H1 (cell line): Measurements from ENCODE around the gene PCDHA11. TPM values are rescaled to one million over a fixed set of nuclear protein-coding genes. Genes with fewer than 3 reads are reported as not detected.

ENCODE experiments used
- CTCF ChIA-PET: fragments of 300-600 bp; sonication (Branson Sonifier 250); formaldehyde crosslinking; loops from one replicate; lab custom pipeline; 2021; ENCODE audit not compliant: partially characterized antibody; lab: Charles Lee
- POLR2A ChIA-PET: fragments of 300-600 bp; sonication (Branson Sonifier 250); formaldehyde crosslinking; loops from one replicate; lab custom pipeline; 2021; ENCODE audit warnings: inconsistent platforms; ENCODE audit not compliant: partially characterized antibody; lab: Charles Lee
- DNase-seq, 2 experiments: peaks; one replicate each; pipeline versions ENCODE4 v3.0.0 to v3.0.0-alpha.2; 2010 to 2022; ENCODE audit warnings: low spot score in 2 of 2, low read depth in 1 of 2, mixed read lengths in 1 of 2
- FAIRE-seq: peaks from 2 replicates; lab custom pipeline; 2011; peaks lifted over from hg19 to GRCh38; lab: Jason Lieb, UNC
- H2AFZ ChIP-seq: 2 replicates; pipeline ENCODE4 v1.8.1; 2012; ENCODE audit warnings: low read length, inconsistent platforms
- H2AK5ac ChIP-seq: 2 replicates; pipeline ENCODE4 v1.6.1; 2013; ENCODE audit warnings: low read depth, low read length
- H2BK120ac ChIP-seq: replicated peaks from 2 replicates; pipeline ENCODE3; 2013; ENCODE audit warnings: low read depth, low read length, inconsistent platforms
- H2BK12ac ChIP-seq: 2 replicates; pipeline ENCODE4 v1.6.1; 2013; ENCODE audit warnings: low read depth, low read length
- H2BK15ac ChIP-seq: 2 replicates; pipeline ENCODE4 v1.6.1; 2013; ENCODE audit warnings: low read length
- H2BK20ac ChIP-seq: 2 replicates; pipeline ENCODE4 v1.6.1; 2013; ENCODE audit warnings: low read length
- H2BK5ac ChIP-seq: 2 replicates; pipeline ENCODE4 v1.6.1; 2013; ENCODE audit warnings: low read depth, low read length
- H3K14ac ChIP-seq: 2 replicates; pipeline ENCODE4 v1.6.1; 2013; ENCODE audit warnings: inconsistent platforms; ENCODE audit not compliant: insufficient read length
- H3K18ac ChIP-seq: 2 replicates; pipeline ENCODE4 v1.6.1; 2013; ENCODE audit warnings: low read length; ENCODE audit errors: extremely low read depth
- H3K23ac ChIP-seq: 2 replicates; pipeline ENCODE4 v1.6.1; 2013; ENCODE audit warnings: inconsistent platforms; ENCODE audit not compliant: insufficient read length
- H3K23me2 ChIP-seq: 2 replicates; pipeline ENCODE4 v1.6.1; 2013; ENCODE audit warnings: low read depth, low read length
- H3K27ac ChIP-seq: 2 replicates; pipeline ENCODE4 v1.6.1; 2011; ENCODE audit warnings: low read depth, low read length, inconsistent platforms
- H3K27me3 ChIP-seq, 4 experiments: replicated peaks in 1 of 4; 1 replicate in 1 of 4; 2 replicates in 3 of 4; pipeline versions ENCODE4 v1.6.1 to v1.8.1; 2011 to 2013; ENCODE audit warnings: low read length in 3 of 4, mild to moderate bottlenecking in 3 of 4, inconsistent platforms in 2 of 4, mixed read lengths in 2 of 4, moderate library complexity in 1 of 4; ENCODE audit not compliant: control insufficient read depth in 3 of 4, insufficient read depth in 3 of 4; ENCODE audit errors: extremely low read depth in 1 of 4
- H3K36me3 ChIP-seq, 4 experiments: 2 replicates each; pipeline versions ENCODE4 v1.6.1 to v1.8.1; 2011 to 2013; ENCODE audit warnings: mild to moderate bottlenecking in 4 of 4, low read length in 3 of 4, moderate library complexity in 2 of 4, control low read depth in 1 of 4, inconsistent platforms in 1 of 4; ENCODE audit not compliant: insufficient read depth in 4 of 4, control insufficient read depth in 2 of 4
- H3K4ac ChIP-seq: replicated peaks from 2 replicates; pipeline ENCODE3; 2013; ENCODE audit warnings: low read length, low read depth, mixed read lengths, inconsistent platforms; ENCODE audit not compliant: insufficient read length
- H3K4me1 ChIP-seq, 4 experiments: replicated peaks in 1 of 4; 1 replicate in 1 of 4; 2 replicates in 3 of 4; pipeline versions ENCODE4 v1.6.1 to v1.8.1; 2011 to 2013; ENCODE audit warnings: low read length in 3 of 4, inconsistent platforms in 2 of 4, mixed read lengths in 1 of 4; ENCODE audit not compliant: insufficient read depth in 4 of 4, control insufficient read depth in 3 of 4
- H3K4me2 ChIP-seq, 2 experiments: 2 replicates each; pipeline versions ENCODE4 v1.6.1 to v1.8.1; 2011 to 2013; ENCODE audit warnings: low read depth in 2 of 2, low read length in 2 of 2, control low read depth in 1 of 2, inconsistent platforms in 1 of 2, mild to moderate bottlenecking in 1 of 2; ENCODE audit not compliant: insufficient read depth in 1 of 2
- H3K4me3 ChIP-seq, 4 experiments: fragments of 200-600, 300-600 bp in 1 of 4; sonication (generic), shearing (Covaris generic), sonication (Bioruptor Twin) in 1 of 4; 2 replicates each; pipeline versions ENCODE4 v1.5.1 to v1.8.1; 2011 to 2016; ENCODE audit warnings: low read length in 4 of 4, low read depth in 3 of 4, control low read depth in 2 of 4, inconsistent platforms in 2 of 4, mild to moderate bottlenecking in 2 of 4, mixed read lengths in 1 of 4, moderate library complexity in 1 of 4; ENCODE audit not compliant: insufficient read depth in 2 of 4; ENCODE audit errors: extremely low read depth in 1 of 4
- H3K56ac ChIP-seq: replicated peaks from 2 replicates; pipeline ENCODE3; 2013; ENCODE audit warnings: low read depth, mild to moderate bottlenecking, mixed read lengths, low read length, inconsistent platforms; ENCODE audit not compliant: insufficient read length
- H3K79me1 ChIP-seq: 2 replicates; pipeline ENCODE4 v1.6.1; 2013; ENCODE audit warnings: low read depth, low read length, control low read depth
- H3K79me2 ChIP-seq, 2 experiments: 2 replicates each; pipeline versions ENCODE4 v1.6.1 to v1.8.1; 2012 to 2013; ENCODE audit warnings: low read length in 2 of 2, mild to moderate bottlenecking in 2 of 2, inconsistent platforms in 1 of 2; ENCODE audit not compliant: insufficient read depth in 2 of 2, control insufficient read depth in 1 of 2
- H3K9ac ChIP-seq, 4 experiments: replicated peaks in 1 of 4; 1 replicate in 1 of 4; 2 replicates in 3 of 4; pipeline versions ENCODE4 v1.6.1 to v1.8.1; 2011 to 2013; ENCODE audit warnings: low read depth in 3 of 4, low read length in 3 of 4, control low read depth in 2 of 4, mild to moderate bottlenecking in 2 of 4, moderate library complexity in 2 of 4, inconsistent platforms in 1 of 4; ENCODE audit errors: extremely low read depth in 1 of 4
- H3K9me3 ChIP-seq, 2 experiments: 2 replicates each; pipeline versions ENCODE4 v1.6.1 to v1.8.1; 2012 to 2013; ENCODE audit warnings: mild to moderate bottlenecking in 2 of 2, moderate library complexity in 2 of 2, control low read depth in 1 of 2, inconsistent platforms in 1 of 2, low read depth in 1 of 2, low read length in 1 of 2, mixed read lengths in 1 of 2; ENCODE audit not compliant: insufficient read depth in 2 of 2
- H4K20me1 ChIP-seq, 2 experiments: replicated peaks in 1 of 2; 2 replicates each; pipeline versions ENCODE3 to v1.8.1; 2011 to 2013; ENCODE audit warnings: inconsistent platforms in 2 of 2, low read length in 2 of 2, mild to moderate bottlenecking in 1 of 2; ENCODE audit not compliant: insufficient read depth in 2 of 2, control insufficient read depth in 1 of 2
- H4K5ac ChIP-seq: 2 replicates; pipeline ENCODE4 v1.6.1; 2013; ENCODE audit warnings: low read length, low read depth, mixed read lengths, inconsistent platforms; ENCODE audit not compliant: insufficient read length
- H4K8ac ChIP-seq: 2 replicates; pipeline ENCODE4 v1.8.0; 2013; ENCODE audit warnings: mild to moderate bottlenecking, moderate library complexity, low read length, inconsistent platforms; ENCODE audit not compliant: insufficient read depth; ENCODE audit errors: extremely low read depth
- H4K91ac ChIP-seq: replicated peaks from 2 replicates; pipeline ENCODE3; 2013; ENCODE audit warnings: low read length, mixed read lengths, inconsistent platforms; ENCODE audit not compliant: insufficient read length
- CEBPB ChIP-seq: IDR thresholded peaks from 2 replicates; pipeline ENCODE4 v1.6.1; 2012; ENCODE audit warnings: low read depth, low read length
- CTCF ChIP-seq, 3 experiments: IDR thresholded peaks; 1 replicate in 2 of 3; 2 replicates in 1 of 3; pipeline versions ENCODE4 v1.5.1 to v1.6.1; 2011; ENCODE audit warnings: low read length in 3 of 3, mild to moderate bottlenecking in 3 of 3, inconsistent platforms in 2 of 3, low read depth in 1 of 3, moderate library complexity in 1 of 3; ENCODE audit not compliant: insufficient read depth in 1 of 3; ENCODE audit errors: control extremely low read depth in 1 of 3
- JUN ChIP-seq: IDR thresholded peaks from 2 replicates; pipeline ENCODE4 v1.6.1; 2011; ENCODE audit warnings: low read depth, mild to moderate bottlenecking, improper control_type of control experiment, low read length
- KDM5A ChIP-seq: fragments of 200-600 bp; IDR thresholded peaks from 2 replicates; pipeline ENCODE4 v1.7.1; 2012; ENCODE audit warnings: mild to moderate bottlenecking, low read length, inconsistent platforms, mixed read lengths
- RAD21 ChIP-seq, 2 experiments: IDR thresholded peaks in 1 of 2; conservative IDR thresholded peaks in 1 of 2; 2 replicates each; pipeline ENCODE4 v1.6.1; 2011; ENCODE audit warnings: low read depth in 2 of 2, low read length in 2 of 2, improper control_type of control experiment in 1 of 2, inconsistent platforms in 1 of 2, mild to moderate bottlenecking in 1 of 2, moderate library complexity in 1 of 2
- TAF7 ChIP-seq: optimal IDR thresholded peaks from 2 replicates; pipeline ENCODE3; 2011; ENCODE audit warnings: low read depth, mild to moderate bottlenecking, inconsistent platforms, low read length, moderate library complexity, borderline replicate concordance
- WGBS, 2 experiments: shearing (Covaris generic) in 1 of 2; methylation state at CpG; one replicate each; pipeline versions ENCODE4 v1.1.6 to v1.1.7; 2013 to 2015; ENCODE audit warnings: low lambda C conversion rate in 2 of 2, mixed read lengths in 2 of 2, inconsistent platforms in 1 of 2, low coverage in 1 of 2, missing lambda C conversion rate in 1 of 2; ENCODE audit not compliant: insufficient replicate concordance in 2 of 2, insufficient coverage in 1 of 2, insufficient read length in 1 of 2; ENCODE audit errors: extremely low coverage in 1 of 2, missing lambda C conversion rate in 1 of 2; 5-methylcytosine and 5-hydroxymethylcytosine counted together
- polyA plus RNA-seq, 7 experiments: library from polyadenylated mRNA; depleted of rRNA in 3 of 7; stranded (reverse) in 5 of 7; unstranded in 2 of 7; fragments of >200 nt in 5 of 7; fragments of 200-250 nt in 2 of 7; gene quantifications; 1 replicate in 5 of 7; 2 replicates in 1 of 7; 4 replicates in 1 of 7; pipeline versions ENCODE4 v1.2.1 to v1.2.3, GENCODE V29; 2011 to 2013; ENCODE audit warnings: missing spikeins in 2 of 7, mixed read lengths in 2 of 7
- total RNA-seq: library from RNA; stranded (reverse); fragmentation: NEBNext Ultra II Directional; extraction: Animal tissue kit (Norgen Biotek cat#: 25700); gene quantifications from 2 replicates; pipeline ENCODE4 v1.2.1, GENCODE V29; 2021

PCDHA11 gene
- total and polyA plus RNA-seq, 2 of the 8 experiments (the other 6 are each of a cell fraction or from before 2014, with no cell fraction given) = 4.7 to 6.6 TPM

GRCh38 chr5:140862441-140863295 is 6.1 kb upstream of the PCDHA11 start:
- H4K91ac ChIP-seq = no peak overlapping the region
- 97% methylated on average over 73 of the region's 76 CpGs; no CpG with 5 or more reads in 1 of the 2 experiments for WGBS, 2 experiments
- no peak overlapping the region for H3K27ac ChIP-seq
- POLR2A ChIA-PET = interaction anchor here (1.4 kb wide), 1 partner anchor 188 kb away, joined by 4 read pairs; the partner anchor contains the start of gene PCDHB1
- H4K8ac ChIP-seq = no peak overlapping the region; the same call in 1 of the 2 replicates
- no peak overlapping the region for H3K9ac ChIP-seq
- H3K79me1 ChIP-seq = no peaks in the 10 kb centered on the region
- no peak overlapping the region for H3K14ac ChIP-seq
- no peak overlapping the region for H2BK5ac ChIP-seq
- H3K23ac ChIP-seq = no peak overlapping the region
- no peak overlapping the region for H2BK20ac ChIP-seq
- no peak overlapping the region for H3K4me3 ChIP-seq
- H3K4me1 ChIP-seq = no peaks in the 10 kb centered on the region
- no peaks in the 10 kb centered on the region for H3K27me3 ChIP-seq
- H2BK15ac ChIP-seq = no peak overlapping the region
- FAIRE-seq (no peak), DNase-seq (no peak)
- H3K9me3 ChIP-seq = peaks cover 11 to 20% of the 10 kb centered on the region in 2 experiments; a peak in 3 of 4 replicates
- H2BK120ac ChIP-seq = no peak overlapping the region
- H3K4ac ChIP-seq = no peak overlapping the region
- no peaks in the 10 kb centered on the region for H3K23me2 ChIP-seq
- H2BK12ac ChIP-seq = no peak overlapping the region
- H2AFZ ChIP-seq = no peak overlapping the region
- H3K4me2 ChIP-seq = no peak overlapping the region
- no peak overlapping the region for H2AK5ac ChIP-seq
- no peaks in the 10 kb centered on the region; a peak in 1 of 4 replicates for H3K79me2 ChIP-seq
- no peak overlapping the region for H4K5ac ChIP-seq
- H3K56ac ChIP-seq = no peak overlapping the region
- H4K20me1 ChIP-seq = no peaks in the 10 kb centered on the region
- H3K18ac ChIP-seq = no peak overlapping the region
- peaks cover 0 to 13% (median 3%) of the 10 kb centered on the region in 4 experiments; a peak in 4 of 8 replicates for H3K36me3 ChIP-seq
- CTCF ChIA-PET = interaction anchor here (0.6 to 8.1 kb wide), 15 partner anchors 8 to 448 kb away, joined by 3 to 122 read pairs (median 5); partner anchors contain the start of genes PCDHA12, PCDHA13, PCDHA4 and PCDHA7
- TF ChIP-seq CTCF (IDR thresholded peaks at IDR 0.05; ENCODE audit: control extremely low read depth in 1 of 3, insufficient read depth in 1 of 3, low read depth in 1 of 3, low read length in 3 of 3) (no peak), CEBPB (no peak), KDM5A (no peak), JUN (no peak), TAF7 (no peak), RAD21 (IDR thresholded peaks at IDR 0.05 in 1 of 2, conservative IDR thresholded peaks at IDR 0.05 in 1 of 2; ENCODE audit: low read depth in 2 of 2, low read length in 2 of 2) (no peak)
